GM12864 (cell line): ENCODE data around the gene F13A1.

Experiments
- DNase-seq: peaks from one replicate; pipeline ENCODE4 v3.0.0-alpha.2; 2011; ENCODE audit warnings: low read depth
- H3K4me3 ChIP-seq: 2 replicates; pipeline ENCODE4 v1.5.1; 2011; ENCODE audit warnings: mild to moderate bottlenecking, low read depth, low read length, control low read depth
- TF ChIP-seq, protein P1 (sequence below): IDR thresholded peaks from 2 replicates; pipeline ENCODE4 v1.5.1; 2011; ENCODE audit warnings: low read depth, mild to moderate bottlenecking, moderate library complexity, low read length, control low read depth, inconsistent platforms; ENCODE audit errors: missing control alignments

F13A1 gene

DNA sequence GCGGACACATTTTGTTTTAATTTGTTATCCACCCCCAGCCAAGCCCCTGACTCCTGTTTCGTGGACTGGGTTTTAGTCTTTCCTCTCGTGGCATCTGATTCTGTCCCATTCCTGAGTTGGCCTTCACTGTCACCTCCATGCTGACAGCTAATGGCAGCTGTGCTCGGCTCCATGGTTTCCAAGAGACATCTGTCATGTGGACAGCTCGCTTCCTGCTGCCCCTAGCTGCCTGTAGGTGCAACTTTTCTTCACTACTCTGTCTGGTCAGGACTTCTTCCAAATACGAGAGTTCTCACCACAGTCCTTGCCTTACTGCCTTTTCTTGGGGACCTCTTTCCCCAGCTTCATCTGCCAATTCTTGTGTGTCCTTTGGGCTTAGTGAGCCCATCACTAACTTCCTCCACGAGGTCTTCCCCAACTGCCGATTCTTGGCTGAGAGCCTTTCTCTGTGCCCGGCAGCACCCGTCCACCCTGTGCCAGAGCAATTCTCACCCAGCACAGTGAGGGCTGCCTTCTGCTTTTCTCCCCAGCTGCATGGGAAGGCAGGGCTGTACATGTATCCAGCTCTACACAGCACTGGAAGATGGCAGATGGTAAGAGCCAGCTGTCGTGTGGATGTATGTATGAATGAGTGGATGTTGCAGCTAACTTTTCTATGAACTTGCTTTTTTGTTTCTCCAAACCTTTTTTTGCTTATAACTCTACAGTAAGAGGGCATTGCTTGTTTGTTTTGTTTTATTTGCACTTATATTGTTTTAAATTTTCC is 140.4 kb downstream of the F13A1 start:
- H3K4me3 ChIP-seq: no peak overlapping the region
- TF ChIP-seq, protein P1, sequence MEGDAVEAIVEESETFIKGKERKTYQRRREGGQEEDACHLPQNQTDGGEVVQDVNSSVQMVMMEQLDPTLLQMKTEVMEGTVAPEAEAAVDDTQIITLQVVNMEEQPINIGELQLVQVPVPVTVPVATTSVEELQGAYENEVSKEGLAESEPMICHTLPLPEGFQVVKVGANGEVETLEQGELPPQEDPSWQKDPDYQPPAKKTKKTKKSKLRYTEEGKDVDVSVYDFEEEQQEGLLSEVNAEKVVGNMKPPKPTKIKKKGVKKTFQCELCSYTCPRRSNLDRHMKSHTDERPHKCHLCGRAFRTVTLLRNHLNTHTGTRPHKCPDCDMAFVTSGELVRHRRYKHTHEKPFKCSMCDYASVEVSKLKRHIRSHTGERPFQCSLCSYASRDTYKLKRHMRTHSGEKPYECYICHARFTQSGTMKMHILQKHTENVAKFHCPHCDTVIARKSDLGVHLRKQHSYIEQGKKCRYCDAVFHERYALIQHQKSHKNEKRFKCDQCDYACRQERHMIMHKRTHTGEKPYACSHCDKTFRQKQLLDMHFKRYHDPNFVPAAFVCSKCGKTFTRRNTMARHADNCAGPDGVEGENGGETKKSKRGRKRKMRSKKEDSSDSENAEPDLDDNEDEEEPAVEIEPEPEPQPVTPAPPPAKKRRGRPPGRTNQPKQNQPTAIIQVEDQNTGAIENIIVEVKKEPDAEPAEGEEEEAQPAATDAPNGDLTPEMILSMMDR: no peak
- no peak for DNase-seq

DNA sequence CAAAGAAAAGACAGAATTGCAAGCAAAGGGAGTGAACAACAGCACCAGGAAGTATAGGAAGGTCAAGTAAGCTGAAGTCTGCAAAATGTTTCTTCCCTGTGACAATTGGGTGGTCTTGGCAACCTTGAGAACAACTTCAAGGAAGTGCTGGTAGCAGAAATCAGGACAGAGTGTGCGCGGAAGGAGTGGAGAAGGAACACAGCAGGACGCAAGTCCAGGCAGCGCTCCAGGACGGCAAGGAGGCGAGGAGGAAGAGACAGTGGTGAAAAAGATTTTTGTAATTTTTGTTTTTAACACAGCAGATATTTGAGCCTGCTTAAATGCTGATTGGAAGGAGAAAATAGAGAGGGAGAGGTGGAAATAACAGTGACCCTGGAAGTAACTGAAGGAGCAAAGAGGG is 141.7 kb downstream of the F13A1 start:
- DNase-seq: no peak

DNA sequence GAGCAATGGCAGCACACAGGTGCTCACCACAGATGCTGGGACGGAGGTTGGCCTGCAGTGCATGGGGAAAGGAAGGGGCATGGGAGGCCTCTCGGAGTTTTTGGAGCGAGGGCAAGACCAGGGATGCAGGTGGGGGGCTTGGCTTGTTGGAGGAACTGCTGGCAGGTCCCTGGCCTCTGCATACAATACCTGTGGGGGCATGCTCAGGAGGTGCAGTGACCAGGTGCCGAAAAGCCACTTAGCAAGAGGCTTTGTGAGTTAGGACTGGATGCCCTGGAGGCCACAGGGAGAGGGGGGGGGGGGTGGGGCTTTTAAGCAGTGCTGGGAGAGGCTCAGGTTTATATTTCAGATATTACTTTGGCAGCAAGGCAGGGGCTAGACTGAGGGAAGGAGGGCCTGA is 142.7 kb downstream of the F13A1 start:
- H3K4me3 ChIP-seq: no peak overlapping the region
- TF ChIP-seq, protein P1: no peak
- no peak for DNase-seq

More for the DNA sequence above, 141.7 kb downstream of the F13A1 start:
- TF ChIP-seq, protein P1: no peak
- H3K4me3 ChIP-seq: no peak overlapping the region

DNA sequence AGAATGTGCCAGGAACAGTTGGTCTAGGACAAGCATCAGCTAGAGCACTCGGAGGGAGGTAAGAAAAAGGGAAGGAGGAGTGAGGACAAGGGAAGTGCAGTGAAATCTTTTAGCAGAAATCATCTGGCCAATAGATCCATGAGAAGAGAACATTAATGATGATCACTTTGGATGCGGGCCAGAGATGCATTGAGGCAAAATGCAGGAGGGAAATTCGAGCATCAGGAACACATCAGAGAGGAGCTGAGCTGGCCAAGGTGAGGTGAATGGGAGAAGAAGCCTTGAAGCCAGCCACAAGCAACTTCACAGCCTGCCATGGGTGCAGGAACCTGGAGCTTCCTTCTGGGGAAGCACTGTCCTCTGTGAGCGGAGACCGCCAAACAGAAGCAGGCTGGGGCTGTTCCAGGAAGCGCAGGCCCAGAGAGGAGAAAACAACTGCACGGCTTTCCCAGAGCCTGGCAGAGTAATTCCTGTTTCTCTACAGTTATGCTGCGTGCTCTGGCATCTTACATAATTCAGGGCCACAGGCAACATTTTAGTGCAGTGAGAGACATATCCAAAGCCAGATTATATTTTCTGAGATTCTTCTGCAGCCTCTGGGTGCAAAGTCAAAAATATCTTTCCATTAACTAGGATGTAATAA is 143.8 kb downstream of the F13A1 start:
- no peak overlapping the region for H3K4me3 ChIP-seq
- TF ChIP-seq, protein P1: no peak
- DNase-seq: no peak

DNA sequence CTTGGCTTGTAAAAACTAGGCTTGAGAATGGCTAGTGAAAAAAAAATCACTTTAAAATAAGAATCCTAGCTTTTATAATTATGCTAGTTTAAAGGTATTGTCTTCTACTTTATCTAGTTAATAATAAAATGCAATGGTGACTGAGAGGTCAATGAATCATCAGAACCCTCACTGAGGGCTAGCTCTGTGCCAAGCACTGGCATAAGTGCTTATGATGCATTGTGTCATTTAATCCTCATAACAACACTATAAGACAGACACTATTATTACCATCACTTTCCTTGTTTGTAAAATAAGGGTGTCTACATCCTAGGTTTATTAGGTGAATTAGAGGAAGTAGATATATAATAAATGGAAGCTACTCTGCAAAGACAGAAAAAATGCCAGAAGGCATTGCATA is 144.3 kb downstream of the F13A1 start:
- DNase-seq: no peak
- H3K4me3 ChIP-seq: no peak overlapping the region
- TF ChIP-seq, protein P1: no peak

DNA sequence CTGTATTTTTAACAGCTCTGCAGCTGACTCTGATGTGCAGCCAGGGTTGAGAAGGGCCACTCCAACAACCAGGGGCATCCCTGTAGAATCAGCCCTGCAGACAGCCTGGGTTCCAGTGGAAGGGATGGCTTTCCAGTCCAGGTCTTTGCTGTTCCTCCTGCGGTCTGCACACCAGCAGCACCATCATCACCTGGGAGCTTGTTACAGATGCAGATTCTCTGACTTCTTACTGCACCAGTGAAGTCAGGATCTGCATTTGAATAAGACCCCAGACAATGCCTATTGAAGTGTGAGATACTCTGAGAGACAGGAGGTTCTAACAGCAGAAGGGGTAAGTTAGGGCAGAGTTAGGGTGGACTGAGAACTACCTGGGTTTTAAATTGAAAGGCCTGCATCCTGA is 151.3 kb downstream of the F13A1 start:
- TF ChIP-seq, protein P1: no peak
- no peak overlapping the region for H3K4me3 ChIP-seq
- no peak for DNase-seq
